Measurements from ENCODE around the gene CUBN.
A peak's percentile ranks its signal among the peaks of the same experiment; 100 is the strongest.

The CUBN gene

DNA sequence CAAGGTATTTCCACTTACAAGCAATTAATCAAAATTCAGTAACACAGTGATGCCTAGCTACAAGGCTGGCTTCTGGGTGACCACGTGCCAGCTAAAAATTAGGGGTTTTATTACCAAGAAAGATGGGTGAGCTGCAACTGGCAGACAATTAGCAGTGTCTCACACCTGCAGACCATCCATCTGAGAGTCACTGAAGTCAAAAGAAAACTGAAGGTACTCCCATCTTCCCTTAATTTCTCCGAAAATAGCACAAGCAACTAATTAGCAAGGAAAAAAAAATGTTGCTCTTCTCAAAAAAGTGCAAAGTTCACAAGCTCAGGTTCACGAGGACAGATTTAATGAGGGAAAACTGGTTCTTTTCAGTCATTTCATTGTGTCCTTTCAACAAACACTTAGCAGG is 340.8 kb downstream of the CUBN start:
- no peak for DNase-seq (ENCODE audit: low read depth in 2 of 2)

GRCh38 chr10:16788125-16788524 is 341.5 kb downstream of the CUBN start:
- no peak for DNase-seq (ENCODE audit: low read depth in 2 of 2)

DNA sequence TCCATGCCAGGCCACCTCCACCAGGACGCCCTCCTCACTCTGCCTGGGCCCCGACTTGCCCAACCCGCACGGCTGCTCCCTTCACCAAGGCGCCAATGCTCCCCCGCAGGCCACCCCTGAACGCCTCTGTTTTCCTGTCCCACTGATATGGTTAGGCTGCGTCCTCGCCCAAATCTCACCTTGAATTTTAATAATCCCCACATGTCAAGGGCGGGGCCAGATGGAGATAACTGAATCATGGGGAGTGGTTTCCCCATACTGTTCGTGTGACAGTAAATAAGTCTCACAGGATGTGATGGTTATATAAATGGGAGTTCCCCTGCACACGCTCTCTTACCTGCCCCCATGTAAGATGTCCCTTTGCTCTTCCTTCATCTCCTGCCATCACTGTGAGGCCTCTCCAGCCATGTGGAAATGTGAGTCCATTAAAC is 342.2 kb downstream of the CUBN start:
- peak; percentile 29 to 41 for DNase-seq (ENCODE audit: low read depth in 2 of 2)

DNA sequence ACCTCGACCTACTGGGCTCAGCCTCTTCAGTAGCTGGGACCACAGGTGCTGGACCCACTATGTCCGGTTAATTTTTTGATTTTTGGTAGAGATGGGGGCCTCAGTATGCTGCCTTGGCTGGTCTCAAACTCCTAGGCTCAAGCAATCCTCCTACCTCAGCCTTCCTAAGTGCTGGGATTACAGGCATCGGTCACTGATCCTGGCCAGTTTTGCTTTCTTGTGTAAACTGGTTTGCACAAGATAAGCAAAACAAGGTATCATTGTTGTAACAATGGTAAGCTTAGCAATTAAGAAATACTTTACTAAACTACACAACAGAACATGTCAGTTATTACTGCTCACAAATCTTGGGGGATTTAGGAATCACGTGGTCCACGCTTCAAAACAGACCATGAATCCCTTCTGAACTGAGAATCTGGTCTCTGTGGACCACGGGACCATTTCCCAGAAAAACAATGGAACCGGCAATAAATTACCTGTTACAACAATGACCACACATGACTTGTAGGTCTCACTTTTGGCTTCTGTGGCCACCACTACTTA is 349.2 kb downstream of the CUBN start:
- DNase-seq (ENCODE audit: low read depth in 2 of 2) = no peak

DNA sequence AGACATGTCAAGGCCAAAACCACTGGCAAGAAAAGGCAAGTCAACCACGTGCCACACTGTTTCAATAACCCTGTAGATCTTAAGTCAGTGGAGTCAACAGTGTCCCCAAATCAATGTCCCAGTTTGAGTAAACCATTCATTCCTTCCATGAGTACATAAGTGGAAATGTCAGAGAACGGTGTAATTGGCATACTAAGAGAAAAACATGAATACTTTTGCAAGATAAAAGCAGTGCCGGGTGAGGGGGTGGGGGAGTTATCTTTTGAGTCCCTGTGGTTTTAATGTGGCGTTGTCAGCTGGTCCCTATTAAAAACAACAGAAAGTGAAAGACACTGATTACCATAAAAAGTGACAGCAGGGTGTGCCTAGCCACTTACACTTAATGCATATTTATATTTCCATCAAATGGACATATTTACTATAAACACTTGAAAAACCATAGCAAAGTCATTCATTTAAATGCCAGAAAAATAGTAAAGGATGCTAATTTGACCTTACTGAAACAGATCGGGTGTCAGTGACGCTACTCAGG is 350.2 kb downstream of the CUBN start:
- peak; percentile 61 for DNase-seq (ENCODE audit: low read depth in 2 of 2)

DNA sequence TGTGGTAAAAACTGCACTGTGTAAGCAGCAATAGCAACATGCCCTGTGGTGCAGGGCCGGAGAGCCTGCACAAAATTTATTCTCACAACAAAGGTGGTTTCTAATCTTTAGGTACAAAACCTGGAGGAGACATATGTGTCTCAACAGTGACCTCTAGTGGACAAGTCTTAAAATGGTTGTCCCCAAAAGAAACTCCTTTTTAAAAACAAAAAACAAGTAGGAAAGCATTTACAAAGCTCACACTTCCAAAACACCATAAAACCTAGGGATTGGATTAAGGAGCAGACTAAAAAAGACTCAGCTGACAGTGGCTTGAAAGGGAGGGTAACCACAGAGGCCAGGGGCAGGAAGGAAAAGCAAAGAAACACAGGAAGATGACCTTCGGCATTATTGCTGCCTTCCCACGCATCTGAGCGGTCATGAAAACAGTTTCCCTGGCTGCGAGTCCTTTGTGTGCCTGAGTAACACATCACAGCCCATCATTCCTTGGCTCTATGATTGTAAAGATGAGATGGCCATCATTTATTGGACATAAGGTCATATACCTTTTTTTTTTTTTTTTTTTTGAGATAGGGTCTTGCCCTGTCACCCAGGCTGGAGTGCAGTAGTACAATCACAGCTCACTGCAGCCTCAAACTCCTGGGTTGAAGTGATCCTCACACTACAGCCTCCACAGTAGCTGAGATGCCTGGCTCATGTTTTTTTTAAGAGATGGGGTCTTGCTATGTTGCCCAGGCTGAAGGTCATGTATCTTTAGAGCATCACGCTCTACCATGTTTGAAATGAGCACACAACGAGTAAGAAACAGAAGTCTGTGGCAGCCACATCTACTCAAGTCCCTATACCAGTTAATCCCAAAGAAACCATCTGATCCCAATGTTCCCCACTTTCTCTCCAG is 351.9 kb downstream of the CUBN start:
- DNase-seq (ENCODE audit: low read depth in 2 of 2) = no peak

DNA sequence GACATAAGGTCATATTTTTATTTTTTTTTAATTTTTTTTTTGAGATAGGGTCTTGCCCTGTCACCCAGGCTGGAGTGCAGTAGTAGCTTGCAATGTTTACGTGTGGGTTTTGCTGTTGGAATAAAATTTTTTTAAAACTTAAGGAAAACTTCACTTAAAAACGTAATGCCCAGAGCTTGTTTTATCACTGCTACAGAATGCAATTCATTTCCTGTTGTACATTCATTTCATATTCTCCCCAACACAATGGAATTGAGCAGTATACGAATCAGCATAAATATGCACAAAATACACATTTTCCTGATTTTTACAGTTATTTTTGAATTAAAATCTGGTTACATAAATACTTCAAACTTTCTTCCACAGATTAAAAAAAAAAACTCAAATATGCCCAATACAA is 352.7 kb downstream of the CUBN start:
- no peak for DNase-seq (ENCODE audit: low read depth in 2 of 2)

Measured in stimulated activated CD8-positive, alpha-beta memory T cell treated with anti-CD3 and anti-CD28 coated beads, Interleukin-15, amount 100 ng/mL, for 48 hours (primary cell).